ENCODE results near the gene OVCA2. TPM values are rescaled to one million over a fixed set of nuclear protein-coding genes. Genes with fewer than 3 reads are reported as not detected.

Gene OVCA2
- total and polyA plus RNA-seq, 2 donors from 2014 or later: 22.9 to 63.6 TPM

DNA sequence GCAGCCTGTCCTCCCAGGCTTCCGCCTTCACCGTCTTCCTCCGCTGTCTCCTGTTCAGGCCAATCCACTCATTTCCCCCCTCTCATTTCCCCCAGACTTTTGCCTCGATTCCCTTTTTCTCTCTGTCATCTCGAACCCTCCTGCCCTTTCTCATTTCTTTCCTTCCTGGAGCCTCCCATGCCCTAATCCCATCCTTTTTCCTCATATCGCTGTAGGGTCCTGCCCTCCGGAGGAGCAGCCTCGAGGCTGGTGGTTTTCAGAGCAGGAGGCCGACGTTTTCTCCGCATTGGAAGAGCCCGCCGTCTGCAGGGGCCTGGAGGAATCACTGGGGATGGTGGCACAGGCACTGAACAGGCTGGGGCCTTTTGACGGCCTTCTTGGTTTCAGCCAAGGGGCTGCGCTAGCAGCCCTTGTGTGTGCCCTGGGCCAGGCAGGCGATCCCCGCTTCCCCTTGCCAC is 597 bp downstream of the OVCA2 start:
- H3K27me3 ChIP-seq (ENCODE audit: control insufficient read depth, insufficient read depth, low read length): no peaks in the 10 kb centered on the region
- peak overlapping the region; percentile 93 to 98 (median 97) for H3K9ac ChIP-seq (ENCODE audit: low read length in 3 of 3)
- no peak for TF ChIP-seq CTCF (IDR thresholded peaks at IDR 0.05; ENCODE audit: borderline replicate concordance, extremely low read depth, insufficient read depth)
- H3K27ac ChIP-seq (ENCODE audit: low read depth in 2 of 2, low read length in 2 of 2): peak overlapping the region; percentile 88 to 94
- intact Hi-C loops (cut with DNase I): loop anchor here (5.0 kb wide), 1 partner anchor 135 kb away; no protein-coding TSS in a partner anchor
- DNase-seq: peak in 1 of 5 donors; percentile 72
- no peak for FAIRE-seq
- peaks cover 0 to 17% (median 15%) of the 10 kb centered on the region in 3 donors for H3K4me1 ChIP-seq (ENCODE audit: control insufficient read depth in 2 of 3, insufficient read depth in 2 of 3, low read depth in 1 of 3, low read length in 3 of 3)
- peak overlapping the region; percentile 90 to 96 (median 95) for H3K4me3 ChIP-seq (ENCODE audit: low read length in 3 of 3)
- H3K36me3 ChIP-seq (ENCODE audit: control insufficient read depth in 2 of 3, insufficient read depth in 3 of 3, low read length in 3 of 3): peaks cover 2 to 21% (median 8%) of the 10 kb centered on the region in 3 donors
- H3K9me3 ChIP-seq (ENCODE audit: control insufficient read depth in 2 of 3, insufficient read depth in 1 of 3, low read length in 3 of 3): no peaks in the 10 kb centered on the region

GRCh38 chr17:2042933-2043332 is 1.1 kb downstream of the OVCA2 start:
- Histone ChIP-seq H3K36me3 (ENCODE audit: control insufficient read depth in 2 of 3, insufficient read depth in 3 of 3, low read length in 3 of 3) (peaks cover 0 to 16% (median 5%) of the 10 kb centered on the region in 3 donors), H3K9ac (ENCODE audit: low read length in 3 of 3) (peak overlapping the region in 2 of 3 donors; percentile 29 to 97), H3K9me3 (ENCODE audit: control insufficient read depth in 2 of 3, insufficient read depth in 1 of 3, low read length in 3 of 3) (no peaks in the 10 kb centered on the region), H3K4me1 (ENCODE audit: control insufficient read depth in 2 of 3, insufficient read depth in 2 of 3, low read depth in 1 of 3, low read length in 3 of 3) (peaks cover 0 to 17% (median 15%) of the 10 kb centered on the region in 3 donors), H3K27me3 (ENCODE audit: control insufficient read depth, insufficient read depth, low read length) (no peaks in the 10 kb centered on the region), H3K27ac (ENCODE audit: low read depth in 2 of 2, low read length in 2 of 2) (peak overlapping the region in 1 of 2 donors; percentile 88), H3K4me3 (ENCODE audit: low read length in 3 of 3) (peak overlapping the region in 2 of 3 donors; percentile 95 to 96)
- intact Hi-C loops (cut with DNase I): loop anchor here (5.0 kb wide), 1 partner anchor 136 kb away; no protein-coding TSS in a partner anchor
- DNase-seq: no peak
- no peak for TF ChIP-seq CTCF (IDR thresholded peaks at IDR 0.05; ENCODE audit: borderline replicate concordance, extremely low read depth, insufficient read depth)
- no peak for FAIRE-seq

GRCh38 chr17:2043785-2044184 is 2.0 kb downstream of the OVCA2 start:
- Histone ChIP-seq H3K36me3 (ENCODE audit: control insufficient read depth in 2 of 3, insufficient read depth in 3 of 3, low read length in 3 of 3) (peaks cover 0 to 11% (median 5%) of the 10 kb centered on the region in 3 donors), H3K9me3 (ENCODE audit: control insufficient read depth in 2 of 3, insufficient read depth in 1 of 3, low read length in 3 of 3) (no peaks in the 10 kb centered on the region), H3K9ac (ENCODE audit: low read length in 3 of 3) (no peak overlapping the region), H3K4me1 (ENCODE audit: control insufficient read depth in 2 of 3, insufficient read depth in 2 of 3, low read depth in 1 of 3, low read length in 3 of 3) (peaks cover 0 to 18% (median 17%) of the 10 kb centered on the region in 3 donors), H3K4me3 (ENCODE audit: low read length in 3 of 3) (no peak overlapping the region), H3K27me3 (ENCODE audit: control insufficient read depth, insufficient read depth, low read length) (no peaks in the 10 kb centered on the region), H3K27ac (ENCODE audit: low read depth in 2 of 2, low read length in 2 of 2) (no peak overlapping the region)
- intact Hi-C loops (cut with DNase I): loop anchor here (5.0 kb wide), 1 partner anchor 136 kb away; no protein-coding TSS in a partner anchor
- DNase-seq (no peak), FAIRE-seq (no peak)
- TF ChIP-seq CTCF (IDR thresholded peaks at IDR 0.05; ENCODE audit: borderline replicate concordance, extremely low read depth, insufficient read depth): no peak
